ENCODE measurements around the gene NPHP1. TPM values are rescaled to one million over a fixed set of nuclear protein-coding genes. Genes with fewer than 3 reads are reported as not detected.

The NPHP1 gene
- total and polyA plus RNA-seq, 2 donors (not counting 3 experiments of a cell fraction or from before 2014, with no cell fraction given), result 2.3 to 5.9 TPM

GRCh38 chr2:110124038-110124825, 80.6 kb downstream of the NPHP1 start:
- no peaks in the 10 kb centered on the region for H3K36me3 ChIP-seq (ENCODE audit: control insufficient read depth in 2 of 2, extremely low read depth in 1 of 2, insufficient read depth in 2 of 2, low read length in 2 of 2)
- BruUV-seq (replicated peaks), result no TSS peak
- no peak for TF ChIP-seq JUN (IDR thresholded peaks at IDR 0.05; ENCODE audit: borderline replicate concordance, insufficient read depth, insufficient read length, low read depth)
- no peak for TF ChIP-seq POLR2AphosphoS5 (IDR thresholded peaks at IDR 0.05; ENCODE audit: insufficient read depth, low read depth, low read length)
- TF ChIP-seq, protein P1, sequence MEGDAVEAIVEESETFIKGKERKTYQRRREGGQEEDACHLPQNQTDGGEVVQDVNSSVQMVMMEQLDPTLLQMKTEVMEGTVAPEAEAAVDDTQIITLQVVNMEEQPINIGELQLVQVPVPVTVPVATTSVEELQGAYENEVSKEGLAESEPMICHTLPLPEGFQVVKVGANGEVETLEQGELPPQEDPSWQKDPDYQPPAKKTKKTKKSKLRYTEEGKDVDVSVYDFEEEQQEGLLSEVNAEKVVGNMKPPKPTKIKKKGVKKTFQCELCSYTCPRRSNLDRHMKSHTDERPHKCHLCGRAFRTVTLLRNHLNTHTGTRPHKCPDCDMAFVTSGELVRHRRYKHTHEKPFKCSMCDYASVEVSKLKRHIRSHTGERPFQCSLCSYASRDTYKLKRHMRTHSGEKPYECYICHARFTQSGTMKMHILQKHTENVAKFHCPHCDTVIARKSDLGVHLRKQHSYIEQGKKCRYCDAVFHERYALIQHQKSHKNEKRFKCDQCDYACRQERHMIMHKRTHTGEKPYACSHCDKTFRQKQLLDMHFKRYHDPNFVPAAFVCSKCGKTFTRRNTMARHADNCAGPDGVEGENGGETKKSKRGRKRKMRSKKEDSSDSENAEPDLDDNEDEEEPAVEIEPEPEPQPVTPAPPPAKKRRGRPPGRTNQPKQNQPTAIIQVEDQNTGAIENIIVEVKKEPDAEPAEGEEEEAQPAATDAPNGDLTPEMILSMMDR (IDR thresholded peaks at IDR 0.05; ENCODE audit: extremely low read depth in 1 of 2, insufficient read depth in 1 of 2, low read depth in 1 of 2, low read length in 2 of 2), result no peak
- no peak for TF ChIP-seq FOS (IDR thresholded peaks at IDR 0.05; ENCODE audit: borderline replicate concordance, insufficient read depth, low read length)
- no peak for TF ChIP-seq GATA2 (IDR thresholded peaks at IDR 0.05; ENCODE audit: insufficient read depth, insufficient read length, low read depth, low read length)
- TF ChIP-seq, protein P2, sequence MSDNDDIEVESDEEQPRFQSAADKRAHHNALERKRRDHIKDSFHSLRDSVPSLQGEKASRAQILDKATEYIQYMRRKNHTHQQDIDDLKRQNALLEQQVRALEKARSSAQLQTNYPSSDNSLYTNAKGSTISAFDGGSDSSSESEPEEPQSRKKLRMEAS (IDR thresholded peaks at IDR 0.05; ENCODE audit: insufficient read depth, insufficient read length), result no peak
- TF ChIP-seq MYC (IDR thresholded peaks at IDR 0.05; ENCODE audit: low read depth, low read length), result no peak
- no peak for TF ChIP-seq POLR2A (IDR thresholded peaks at IDR 0.05; ENCODE audit: low read depth, low read length)
- H2AFZ ChIP-seq (ENCODE audit: low read depth, low read length), result no peak overlapping the region
- H3K4me2 ChIP-seq (ENCODE audit: insufficient read depth, low read length), result no peak overlapping the region
- FAIRE-seq (no peak), DNase-seq (ENCODE audit: low read depth, low spot score) (no peak)
- H3K9me3 ChIP-seq (replicated peaks; ENCODE audit: control insufficient read depth, insufficient read depth, low read length), result no peaks in the 10 kb centered on the region
- H3K4me3 ChIP-seq (replicated peaks in 1 of 3; ENCODE audit: insufficient read depth in 1 of 3, low read depth in 1 of 3, low read length in 3 of 3), result no peak overlapping the region
- peaks cover 10% of the 10 kb centered on the region for H3K4me1 ChIP-seq (ENCODE audit: control insufficient read depth, extremely low read depth, insufficient read depth, low read length)
- no peaks in the 10 kb centered on the region for H4K20me1 ChIP-seq (replicated peaks; ENCODE audit: control insufficient read depth, extremely low read depth, insufficient read depth, low read length)
- no peaks in the 10 kb centered on the region for H3K79me2 ChIP-seq (ENCODE audit: control insufficient read depth, insufficient read depth, low read length)
- no peak overlapping the region for H3K9ac ChIP-seq (replicated peaks; ENCODE audit: extremely low read depth, insufficient read depth, low read length)
- H3K27me3 ChIP-seq (ENCODE audit: control insufficient read depth in 2 of 2, insufficient read depth in 2 of 2, low read length in 2 of 2), result no peaks in the 10 kb centered on the region
- H3K9me1 ChIP-seq (replicated peaks; ENCODE audit: control insufficient read depth, extremely low read depth, insufficient read depth, low read length), result no peaks in the 10 kb centered on the region
- intact Hi-C loops (cut with micrococcal nuclease) (loop anchor here (1.0 kb wide), 1 partner anchor 16 kb away; no protein-coding TSS in a partner anchor), dilution Hi-C loops (cut with MboI; ENCODE audit: extremely low pct_ligation_motif_present, low sequenced_read_pairs) (no loop called here)
- no peak overlapping the region for H3K27ac ChIP-seq (ENCODE audit: insufficient read depth, low read depth, low read length)
- ChIA-PET CTCF (interaction anchor here (1.0 to 1.5 kb wide), 2 partner anchors 8 to 15 kb away, joined by 6 to 13 read pairs; partner anchors contain the start of gene MALL), POLR2A (no interaction called here)
